Cardiac muscle cell (in vitro differentiated cells and primary cell): ENCODE data around the gene DPEP1. TPM values are rescaled to one million over a fixed set of nuclear protein-coding genes. Genes with fewer than 3 reads are reported as not detected.

Source experiments
- DNase-seq, 2 donors: peaks; one replicate each; pipeline versions ENCODE4 v3.0.0 to v3.0.0-alpha.2; 2010 to 2017; ENCODE audit warnings: low read depth in 1 of 2, low spot score in 1 of 2
- H3K27ac ChIP-seq: fragments of 200-600 bp; sonication (generic); 2 replicates; pipeline ENCODE4 v1.5.1; 2016
- H3K27me3 ChIP-seq: fragments of 200-600 bp; sonication (generic); 2 replicates; pipeline ENCODE4 v1.6.0; 2016; ENCODE audit warnings: control low read depth
- H3K36me3 ChIP-seq: fragments of 200-600 bp; sonication (generic); 2 replicates; pipeline ENCODE4 v1.5.1; 2016; ENCODE audit warnings: control low read depth
- H3K4me1 ChIP-seq: fragments of 200-600 bp; sonication (generic); 2 replicates; pipeline ENCODE4 v1.8.1; 2017; ENCODE audit warnings: low read depth, mild to moderate bottlenecking, mixed run types
- H3K4me3 ChIP-seq: fragments of 200-600 bp; sonication (generic); 2 replicates; pipeline ENCODE4 v1.5.1; 2016; ENCODE audit warnings: mild to moderate bottlenecking
- H3K9me3 ChIP-seq: fragments of 200-600 bp; sonication (generic); 2 replicates; pipeline ENCODE4 v1.5.1; 2017; ENCODE audit warnings: low read depth, mild to moderate bottlenecking, control low read depth
- polyA plus RNA-seq: library from polyadenylated mRNA; unstranded; fragments of >200 nt; fragmentation: Nextera tagmentation; extraction: Ambion mirVana; gene quantifications from 2 replicates; pipeline ENCODE4 v1.2.1, GENCODE V29; 2016
- total RNA-seq: library from RNA; depleted of rRNA; stranded (reverse); fragments of >200 nt; gene quantifications from 2 replicates; pipeline ENCODE4 v1.2.3, GENCODE V29; 2016
- TF ChIP-seq, protein P1 (sequence below): IDR thresholded peaks from 2 replicates; pipeline ENCODE4 v1.5.1; 2012; ENCODE audit warnings: low read depth, mild to moderate bottlenecking, low read length

The DPEP1 gene
- total and polyA plus RNA-seq, 2 experiments from 2014 or later, result 2.1 to 2.2 TPM

DNA sequence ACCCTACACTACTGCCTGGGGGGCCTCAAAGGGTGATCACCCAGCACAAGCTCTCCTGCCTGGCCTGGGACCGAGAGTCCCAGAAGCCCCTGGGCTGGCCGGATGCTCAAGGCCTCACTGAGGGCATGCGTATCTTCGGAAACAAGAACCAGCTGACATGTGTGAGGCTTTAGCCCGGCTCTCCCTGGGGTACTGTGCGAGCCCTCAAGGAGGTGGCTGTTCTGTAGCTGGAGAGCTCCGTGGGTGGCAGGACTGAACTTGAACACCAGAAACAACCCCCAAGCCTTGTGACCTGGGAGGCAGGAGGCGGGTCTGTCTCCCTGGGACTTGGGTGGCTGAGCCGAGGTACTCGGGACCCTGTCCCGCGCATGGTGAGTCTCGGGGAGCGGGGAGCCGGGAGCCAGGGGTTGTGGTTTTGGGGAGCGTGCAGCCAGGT lies 7.0 kb downstream of the DPEP1 start:
- Histone ChIP-seq H3K9me3 (no peaks in the 10 kb centered on the region), H3K4me1 (no peaks in the 10 kb centered on the region), H3K4me3 (no peak overlapping the region), H3K27ac (no peak overlapping the region), H3K36me3 (no peaks in the 10 kb centered on the region), H3K27me3 (peaks cover 3% of the 10 kb centered on the region)
- DNase-seq, result peak in 1 of 2 donors; percentile 58
- TF ChIP-seq, protein P1, sequence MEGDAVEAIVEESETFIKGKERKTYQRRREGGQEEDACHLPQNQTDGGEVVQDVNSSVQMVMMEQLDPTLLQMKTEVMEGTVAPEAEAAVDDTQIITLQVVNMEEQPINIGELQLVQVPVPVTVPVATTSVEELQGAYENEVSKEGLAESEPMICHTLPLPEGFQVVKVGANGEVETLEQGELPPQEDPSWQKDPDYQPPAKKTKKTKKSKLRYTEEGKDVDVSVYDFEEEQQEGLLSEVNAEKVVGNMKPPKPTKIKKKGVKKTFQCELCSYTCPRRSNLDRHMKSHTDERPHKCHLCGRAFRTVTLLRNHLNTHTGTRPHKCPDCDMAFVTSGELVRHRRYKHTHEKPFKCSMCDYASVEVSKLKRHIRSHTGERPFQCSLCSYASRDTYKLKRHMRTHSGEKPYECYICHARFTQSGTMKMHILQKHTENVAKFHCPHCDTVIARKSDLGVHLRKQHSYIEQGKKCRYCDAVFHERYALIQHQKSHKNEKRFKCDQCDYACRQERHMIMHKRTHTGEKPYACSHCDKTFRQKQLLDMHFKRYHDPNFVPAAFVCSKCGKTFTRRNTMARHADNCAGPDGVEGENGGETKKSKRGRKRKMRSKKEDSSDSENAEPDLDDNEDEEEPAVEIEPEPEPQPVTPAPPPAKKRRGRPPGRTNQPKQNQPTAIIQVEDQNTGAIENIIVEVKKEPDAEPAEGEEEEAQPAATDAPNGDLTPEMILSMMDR, result no peak

DNA sequence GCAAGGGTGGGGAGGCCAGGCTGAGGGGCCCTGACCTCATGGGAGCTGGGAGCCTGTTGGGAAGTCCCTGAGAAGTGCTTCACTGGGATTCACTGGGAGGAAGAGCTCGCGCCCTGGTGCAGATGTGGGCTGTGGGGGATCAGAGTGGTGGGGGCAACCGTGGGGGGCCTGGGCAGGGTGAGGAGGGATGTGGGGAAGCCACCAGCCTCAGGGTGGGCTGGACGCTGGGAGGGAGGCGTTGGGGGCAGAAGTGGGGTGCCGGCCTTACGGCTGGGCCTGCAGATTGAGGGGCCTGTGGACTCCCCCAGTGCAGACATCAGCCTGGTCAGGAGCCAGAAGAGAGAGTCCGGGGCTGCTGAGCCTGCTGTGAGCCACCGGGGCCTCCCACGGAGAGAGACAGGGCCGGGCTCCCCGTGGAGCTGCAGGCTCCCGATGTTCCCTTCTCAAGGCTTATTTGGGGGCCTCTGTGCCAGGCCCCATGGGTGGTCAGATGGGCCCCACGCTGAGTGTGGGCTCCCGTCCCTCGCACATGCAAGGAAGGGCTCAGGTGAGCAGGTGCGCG lies 7.8 kb downstream of the DPEP1 start:
- Histone ChIP-seq H3K4me1 (no peaks in the 10 kb centered on the region), H3K4me3 (no peak overlapping the region), H3K9me3 (no peaks in the 10 kb centered on the region), H3K36me3 (no peaks in the 10 kb centered on the region), H3K27ac (no peak overlapping the region), H3K27me3 (peaks cover 3% of the 10 kb centered on the region)
- DNase-seq, result no peak
- TF ChIP-seq, protein P1, result no peak

DNA sequence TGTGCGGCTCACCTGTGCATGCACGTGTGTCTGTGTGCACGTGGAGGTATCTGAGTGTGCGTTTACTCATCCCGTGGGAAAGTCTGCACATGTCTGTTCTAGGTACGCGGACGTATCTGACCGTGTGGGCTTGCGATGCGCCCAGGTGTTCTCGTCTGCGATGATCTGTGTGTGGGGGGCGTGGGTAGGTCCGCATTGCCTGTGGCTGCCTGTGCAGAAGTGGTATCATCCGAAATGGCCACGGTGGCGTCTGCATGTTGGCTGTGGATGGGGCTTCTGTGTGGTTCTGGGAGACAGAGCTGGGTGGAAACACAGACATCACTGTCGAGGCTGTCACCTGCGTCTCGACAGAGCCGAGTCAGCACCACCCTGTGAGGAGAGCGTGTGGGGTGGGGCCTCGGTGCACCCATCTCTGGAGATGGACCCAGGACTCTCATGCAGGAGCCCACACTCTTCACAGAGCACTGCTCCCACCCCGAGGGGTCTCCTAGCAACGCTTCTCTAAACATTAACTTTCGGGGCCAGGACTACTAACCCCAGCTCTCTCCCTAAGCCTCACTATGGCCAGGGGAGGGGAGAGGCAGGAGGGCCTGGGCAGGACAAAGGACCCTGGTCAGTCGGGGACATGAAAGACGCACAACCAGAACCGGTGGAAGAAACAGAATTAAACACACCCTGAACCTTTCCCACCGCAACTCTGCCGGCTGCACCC lies 8.4 kb downstream of the DPEP1 start:
- H3K27ac ChIP-seq, result no peak overlapping the region
- no peaks in the 10 kb centered on the region for H3K9me3 ChIP-seq
- H3K4me1 ChIP-seq, result no peaks in the 10 kb centered on the region
- TF ChIP-seq, protein P1, result no peak
- no peaks in the 10 kb centered on the region for H3K36me3 ChIP-seq
- DNase-seq, result no peak
- no peak overlapping the region for H3K4me3 ChIP-seq
- H3K27me3 ChIP-seq, result peaks cover 3% of the 10 kb centered on the region

DNA sequence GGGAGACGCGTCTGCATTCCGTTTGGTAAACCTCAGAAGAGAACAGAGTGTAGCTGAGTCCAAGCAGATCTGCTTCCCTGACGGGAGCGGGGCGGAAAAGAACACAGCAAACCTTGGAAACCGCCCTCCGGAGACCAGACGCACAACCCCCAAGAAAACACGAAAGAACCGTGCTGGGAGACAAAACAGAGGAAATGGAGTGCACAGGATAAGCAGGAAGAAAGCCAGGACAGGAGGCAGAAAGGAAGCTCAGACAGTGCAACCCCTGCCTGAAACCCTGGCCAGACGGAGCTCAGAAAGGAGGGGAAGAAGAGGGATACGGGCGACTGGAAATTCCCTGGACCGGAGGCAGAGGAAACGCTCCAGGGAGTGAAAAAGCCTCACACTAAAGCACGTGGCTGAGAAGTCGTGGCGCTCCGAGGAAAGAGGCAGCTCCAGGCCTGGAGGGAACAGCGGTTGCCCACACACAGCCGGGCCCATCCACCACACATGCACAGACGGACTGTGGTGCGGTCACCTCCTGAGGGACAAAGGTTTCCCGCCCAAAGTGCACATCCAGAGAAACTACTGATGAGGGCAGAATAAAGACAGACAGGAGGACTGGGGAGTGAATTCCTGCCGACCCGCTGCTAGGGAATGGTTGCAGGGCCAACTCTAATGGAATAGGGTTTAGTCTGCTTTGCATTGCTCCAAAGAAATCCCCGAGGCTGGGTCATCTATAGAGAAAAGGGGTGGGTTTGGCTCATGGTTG lies 10.2 kb downstream of the DPEP1 start:
- TF ChIP-seq, protein P1, result no peak

DNA sequence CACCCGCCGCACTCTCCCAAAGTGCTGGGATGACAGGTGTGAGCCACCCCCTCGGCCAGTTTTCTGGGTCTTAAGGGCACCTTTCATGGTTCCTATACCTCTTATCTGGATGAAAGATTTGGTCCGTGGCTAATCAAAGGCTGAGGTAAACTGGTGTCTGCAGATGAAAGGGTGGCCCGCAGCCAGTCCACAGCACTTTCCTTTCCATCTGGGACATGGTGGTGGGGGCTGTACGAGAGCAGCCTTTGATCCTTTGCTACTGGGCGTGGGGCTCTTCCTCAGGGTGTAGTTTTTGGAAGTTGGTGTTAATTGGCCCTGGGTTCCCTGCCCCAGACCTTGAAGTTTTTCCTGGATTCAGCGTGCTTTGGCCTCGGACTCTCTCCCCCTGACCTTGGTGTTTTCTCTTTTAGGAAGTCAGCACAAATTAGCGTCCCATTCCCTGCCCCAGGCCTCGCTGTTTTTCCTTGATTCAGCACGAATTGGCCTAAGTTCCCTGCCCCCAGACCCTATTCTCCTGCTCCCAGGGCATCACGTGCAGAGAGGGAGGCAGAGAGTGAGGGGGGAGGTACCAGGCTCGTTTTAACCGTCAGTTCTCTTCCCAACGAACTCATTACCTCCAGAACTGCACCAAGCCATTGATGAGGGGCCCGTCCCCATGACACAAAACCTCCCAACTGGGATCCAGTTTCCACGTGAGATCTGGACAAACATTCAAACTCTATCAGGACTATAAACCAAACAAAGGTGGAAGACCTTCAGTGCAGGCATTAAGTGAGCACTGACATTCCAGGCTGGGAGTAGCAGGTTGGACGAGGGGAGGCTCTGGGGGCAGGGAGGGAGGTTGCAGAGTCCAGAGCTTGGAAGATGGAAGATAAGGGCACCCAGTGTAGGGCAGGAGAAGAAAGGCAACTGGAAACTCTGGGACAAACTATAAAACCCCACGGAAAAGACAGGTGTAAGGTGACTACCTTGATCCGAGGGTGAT lies 11.6 kb downstream of the DPEP1 start:
- H3K4me3 ChIP-seq, result no peak overlapping the region
- H3K4me1 ChIP-seq, result no peaks in the 10 kb centered on the region
- TF ChIP-seq, protein P1, result no peak
- DNase-seq, result no peak
- H3K9me3 ChIP-seq, result no peaks in the 10 kb centered on the region
- no peaks in the 10 kb centered on the region for H3K36me3 ChIP-seq
- no peak overlapping the region for H3K27ac ChIP-seq
- H3K27me3 ChIP-seq, result peaks cover 3% of the 10 kb centered on the region

More for the DNA sequence above, 10.2 kb downstream of the DPEP1 start:
- peak in 1 of 2 donors; percentile 57 for DNase-seq
- H3K27me3 ChIP-seq, result peaks cover 3% of the 10 kb centered on the region
- no peaks in the 10 kb centered on the region for H3K36me3 ChIP-seq
- H3K27ac ChIP-seq, result no peak overlapping the region
- H3K4me1 ChIP-seq, result no peaks in the 10 kb centered on the region
- H3K9me3 ChIP-seq, result no peaks in the 10 kb centered on the region
- H3K4me3 ChIP-seq, result no peak overlapping the region
